CD4-positive, alpha-beta memory T cell (primary cell): ENCODE data around the gene PRKG1. TPM values are rescaled to one million over a fixed set of nuclear protein-coding genes. Genes with fewer than 3 reads are reported as not detected.

Source experiments
- CTCF ChIA-PET: fragments of 350-600 bp; sonication (Branson Sonifier 250); formaldehyde crosslinking; loops from one replicate; lab custom pipeline; 2021; ENCODE audit warnings: inconsistent platforms; ENCODE audit not compliant: partially characterized antibody; lab: Charles Lee
- POLR2A ChIA-PET: fragments of 350-600 bp; sonication (Branson Sonifier 250); formaldehyde crosslinking; loops from one replicate; lab custom pipeline; 2021; ENCODE audit not compliant: partially characterized antibody; lab: Charles Lee
- DNase-seq, 5 donors: peaks; one replicate each; pipeline versions ENCODE4 v3.0.0 to v3.0.0-alpha.2; 2020 to 2022; ENCODE audit warnings: mixed read lengths in 1 of 5
- H3K27ac ChIP-seq: one replicate; pipeline ENCODE4 v1.7.0; 2013; ENCODE audit warnings: low read depth, low read length
- H3K27me3 ChIP-seq: 2 replicates; pipeline ENCODE4 v1.7.0; 2013; ENCODE audit warnings: mild to moderate bottlenecking, low read length, moderate library complexity; ENCODE audit not compliant: insufficient read depth
- H3K36me3 ChIP-seq: 2 replicates; pipeline ENCODE4 v1.7.0; 2013; ENCODE audit warnings: mild to moderate bottlenecking, low read length, moderate library complexity; ENCODE audit not compliant: insufficient read depth
- H3K4me1 ChIP-seq: 2 replicates; pipeline ENCODE4 v1.7.0; 2013; ENCODE audit warnings: mild to moderate bottlenecking, low read length, moderate library complexity; ENCODE audit not compliant: insufficient read depth
- H3K4me3 ChIP-seq, 2 donors: one replicate each; pipeline ENCODE4 v1.7.0; 2013; ENCODE audit warnings: low read length in 2 of 2, mild to moderate bottlenecking in 1 of 2
- H3K9me3 ChIP-seq, 2 donors: one replicate each; pipeline ENCODE4 v1.7.0; 2013; ENCODE audit warnings: low read length in 2 of 2, control low read depth in 1 of 2; ENCODE audit not compliant: control insufficient read depth in 1 of 2
- H3K27ac Mint-ChIP-seq, 7 donors: one replicate each; pipeline ENCODE4 v1.8.0; 2020 to 2021; ENCODE audit warnings: mixed read lengths in 7 of 7, mild to moderate bottlenecking in 6 of 7, inconsistent platforms in 3 of 7, moderate library complexity in 3 of 7
- H3K27me3 Mint-ChIP-seq, 2 donors: one replicate each; pipeline ENCODE4 v1.8.0; 2020 to 2021; ENCODE audit warnings: mixed read lengths in 2 of 2
- H3K36me3 Mint-ChIP-seq, 2 donors: one replicate each; pipeline ENCODE4 v1.8.0; 2020 to 2021; ENCODE audit warnings: mixed read lengths in 2 of 2, inconsistent platforms in 1 of 2, mild to moderate bottlenecking in 1 of 2
- H3K4me1 Mint-ChIP-seq, 4 donors: one replicate each; pipeline ENCODE4 v1.8.0; 2020 to 2021; ENCODE audit warnings: mixed read lengths in 4 of 4, mild to moderate bottlenecking in 1 of 4
- H3K4me3 Mint-ChIP-seq, 8 donors: one replicate each; pipeline ENCODE4 v1.8.0; 2020 to 2021; ENCODE audit warnings: mixed read lengths in 8 of 8, mild to moderate bottlenecking in 7 of 8, moderate library complexity in 6 of 8, inconsistent platforms in 3 of 8
- H3K9me3 Mint-ChIP-seq, 8 donors: one replicate each; pipeline ENCODE4 v1.8.0; 2020 to 2021; ENCODE audit warnings: mixed read lengths in 8 of 8, mild to moderate bottlenecking in 5 of 8, inconsistent platforms in 3 of 8, moderate library complexity in 1 of 8
- intact Hi-C: fragments of 100-400 bp; cut with micrococcal nuclease; formaldehyde crosslinking; loops from one replicate; pipeline ENCODE4 v1.15.1; 2023
- polyA plus RNA-seq, 2 donors: library from polyadenylated mRNA; unstranded; fragments of 300-500 nt; fragmentation: Illumina TruSeq; gene quantifications; one replicate each; pipeline ENCODE4 v1.2.3, GENCODE V29; 2021
- total RNA-seq, 2 experiments: library from RNA; stranded (reverse); gene quantifications; one replicate each; pipeline ENCODE4 v1.2.3, GENCODE V29; 2021

Gene PRKG1
- total and polyA plus RNA-seq, 4 experiments from 2014 or later = 0.06 to 0.20 TPM; not detected in 2

DNA sequence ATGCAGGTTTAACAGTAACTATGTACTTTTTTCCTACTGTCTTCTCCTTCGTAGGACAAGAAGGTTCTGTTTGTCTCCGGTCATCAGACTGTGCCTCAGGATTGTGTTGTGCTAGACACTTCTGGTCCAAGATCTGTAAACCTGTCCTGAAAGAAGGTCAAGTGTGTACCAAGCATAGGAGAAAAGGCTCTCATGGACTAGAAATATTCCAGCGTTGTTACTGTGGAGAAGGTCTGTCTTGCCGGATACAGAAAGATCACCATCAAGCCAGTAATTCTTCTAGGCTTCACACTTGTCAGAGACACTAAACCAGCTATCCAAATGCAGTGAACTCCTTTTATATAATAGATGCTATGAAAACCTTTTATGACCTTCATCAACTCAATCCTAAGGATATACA is 1242.2 kb downstream of the PRKG1 start:
- ChIA-PET POLR2A (no interaction called here), CTCF (no interaction called here)
- H3K4me1 ChIP-seq = no peaks in the 10 kb centered on the region
- Mint-ChIP-seq H3K9me3 (peaks cover 0 to 10% (median 3%) of the 10 kb centered on the region in 8 donors), H3K36me3 (no peaks in the 10 kb centered on the region), H3K27ac (no peak overlapping the region), H3K27me3 (peaks cover 24 to 26% of the 10 kb centered on the region in 2 donors), H3K4me1 (peaks cover 5 to 16% (median 7%) of the 10 kb centered on the region in 4 donors), H3K4me3 (no peak overlapping the region)
- no peak overlapping the region for H3K4me3 ChIP-seq
- intact Hi-C loops = no loop called here
- no peaks in the 10 kb centered on the region for H3K27me3 ChIP-seq
- H3K36me3 ChIP-seq = no peaks in the 10 kb centered on the region
- no peak overlapping the region for H3K27ac ChIP-seq
- DNase-seq = no peak
- H3K9me3 ChIP-seq = no peaks in the 10 kb centered on the region

DNA sequence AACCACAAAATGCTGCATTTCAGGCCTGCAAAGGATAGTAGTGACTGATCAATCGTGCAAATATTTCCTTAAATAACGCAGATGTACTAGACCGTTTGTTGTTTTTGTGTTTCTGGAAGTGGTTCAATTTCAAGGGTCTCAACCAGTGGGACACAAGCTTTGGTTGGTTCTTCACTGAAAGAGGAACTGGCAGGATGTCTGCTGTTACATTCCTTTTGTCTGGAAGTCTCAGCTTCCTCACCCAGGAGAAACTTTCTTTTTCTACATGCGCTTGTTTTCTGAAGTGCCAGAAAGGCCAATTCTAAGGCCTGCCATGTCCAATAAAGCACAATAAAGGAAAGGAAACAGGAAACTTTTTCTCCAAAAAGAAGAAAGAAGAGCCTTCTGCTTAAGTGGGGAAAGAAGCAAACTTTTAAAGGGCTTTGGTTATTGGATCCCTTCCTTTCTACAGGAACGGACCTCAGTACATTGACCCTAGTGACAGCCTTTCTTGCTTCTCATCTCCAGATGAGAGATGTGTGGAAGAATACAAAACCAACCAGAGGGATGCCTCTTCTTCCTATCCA is 1243.9 kb downstream of the PRKG1 start:
- CTCF ChIA-PET = no interaction called here
- intact Hi-C loops = no loop called here
- peaks cover under 1 to 12% (median 5%) of the 10 kb centered on the region in 4 donors for H3K4me1 Mint-ChIP-seq

DNA sequence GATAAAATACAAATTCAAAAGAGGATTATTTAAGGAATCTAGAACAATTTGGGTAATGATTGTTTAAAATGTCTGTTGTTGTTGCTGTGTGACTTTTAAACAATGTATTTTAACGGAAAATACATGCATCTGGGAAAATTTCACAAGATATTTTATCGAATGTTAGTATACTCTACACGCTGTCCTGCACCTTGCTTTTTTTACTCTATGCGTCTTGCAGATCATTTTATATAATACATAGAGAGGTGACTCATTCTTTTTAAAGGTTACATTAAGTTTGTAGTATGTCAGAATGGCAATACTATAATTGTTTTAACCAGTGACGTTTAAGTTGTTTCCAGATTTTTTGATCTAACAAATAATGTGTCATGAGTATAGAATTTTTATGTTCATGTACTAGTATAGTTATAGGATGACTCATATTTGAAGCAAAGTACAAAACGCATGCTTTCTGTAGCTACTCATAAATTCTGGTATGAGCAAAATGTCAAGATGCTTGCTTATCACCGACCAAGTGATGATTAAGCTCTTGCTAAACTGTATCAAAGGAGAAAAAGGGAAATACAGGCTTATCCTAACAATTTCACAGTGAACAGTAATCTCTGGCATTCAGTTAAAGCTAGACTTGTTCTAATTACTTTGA is 1244.7 kb downstream of the PRKG1 start:
- Mint-ChIP-seq H3K27me3 (peaks cover 13 to 15% of the 10 kb centered on the region in 2 donors), H3K4me3 (no peak overlapping the region), H3K4me1 (peaks cover 0 to 6% (median 3%) of the 10 kb centered on the region in 4 donors), H3K27ac (no peak overlapping the region), H3K36me3 (no peaks in the 10 kb centered on the region), H3K9me3 (peaks cover 0 to 6% (median under 1%) of the 10 kb centered on the region in 8 donors)
- ChIA-PET POLR2A (no interaction called here), CTCF (no interaction called here)
- DNase-seq = no peak
- H3K9me3 ChIP-seq = no peaks in the 10 kb centered on the region
- no peaks in the 10 kb centered on the region for H3K27me3 ChIP-seq
- H3K36me3 ChIP-seq = no peaks in the 10 kb centered on the region
- intact Hi-C loops = no loop called here
- no peak overlapping the region for H3K4me3 ChIP-seq
- H3K27ac ChIP-seq = no peak overlapping the region
- no peaks in the 10 kb centered on the region for H3K4me1 ChIP-seq

More for the DNA sequence above, 1243.9 kb downstream of the PRKG1 start:
- H3K4me3 Mint-ChIP-seq = no peak overlapping the region
- no peak for DNase-seq
- Histone ChIP-seq H3K4me3 (no peak overlapping the region), H3K9me3 (no peaks in the 10 kb centered on the region), H3K27me3 (no peaks in the 10 kb centered on the region), H3K27ac (no peak overlapping the region), H3K4me1 (no peaks in the 10 kb centered on the region), H3K36me3 (no peaks in the 10 kb centered on the region)
- peaks cover 0 to 5% (median 3%) of the 10 kb centered on the region in 8 donors for H3K9me3 Mint-ChIP-seq
- peaks cover 19 to 21% of the 10 kb centered on the region in 2 donors for H3K27me3 Mint-ChIP-seq
- no peaks in the 10 kb centered on the region for H3K36me3 Mint-ChIP-seq
- POLR2A ChIA-PET = no interaction called here
- H3K27ac Mint-ChIP-seq = no peak overlapping the region

DNA sequence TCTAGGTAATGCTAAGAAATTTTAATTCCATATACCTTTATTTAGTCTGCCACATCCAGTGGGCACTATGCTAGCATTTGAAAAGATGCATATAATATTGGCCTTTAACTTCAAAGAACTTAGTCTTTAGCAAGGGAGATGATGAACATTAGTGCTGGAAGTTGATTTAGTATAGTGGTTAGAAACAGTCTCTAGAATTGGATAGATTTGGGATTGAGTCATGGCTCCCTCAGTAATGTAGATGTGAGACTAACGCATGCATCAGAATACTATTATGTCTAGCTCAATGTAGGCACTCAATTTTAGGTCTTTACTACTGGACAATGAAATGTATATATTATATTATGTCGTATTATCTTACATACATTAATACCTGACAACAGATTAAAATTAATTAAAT is 1245.6 kb downstream of the PRKG1 start:
- Histone ChIP-seq H3K27me3 (no peaks in the 10 kb centered on the region), H3K4me3 (no peak overlapping the region), H3K36me3 (no peaks in the 10 kb centered on the region), H3K27ac (no peak overlapping the region), H3K9me3 (no peaks in the 10 kb centered on the region), H3K4me1 (no peaks in the 10 kb centered on the region)
- Mint-ChIP-seq H3K9me3 (peaks cover 0 to 4% (median 0%) of the 10 kb centered on the region in 8 donors), H3K27ac (no peak overlapping the region), H3K4me1 (no peaks in the 10 kb centered on the region), H3K27me3 (peaks cover 6 to 10% of the 10 kb centered on the region in 2 donors), H3K36me3 (no peaks in the 10 kb centered on the region), H3K4me3 (no peak overlapping the region)
- intact Hi-C loops = no loop called here
- no peak for DNase-seq
- ChIA-PET CTCF (no interaction called here), POLR2A (no interaction called here)

DNA sequence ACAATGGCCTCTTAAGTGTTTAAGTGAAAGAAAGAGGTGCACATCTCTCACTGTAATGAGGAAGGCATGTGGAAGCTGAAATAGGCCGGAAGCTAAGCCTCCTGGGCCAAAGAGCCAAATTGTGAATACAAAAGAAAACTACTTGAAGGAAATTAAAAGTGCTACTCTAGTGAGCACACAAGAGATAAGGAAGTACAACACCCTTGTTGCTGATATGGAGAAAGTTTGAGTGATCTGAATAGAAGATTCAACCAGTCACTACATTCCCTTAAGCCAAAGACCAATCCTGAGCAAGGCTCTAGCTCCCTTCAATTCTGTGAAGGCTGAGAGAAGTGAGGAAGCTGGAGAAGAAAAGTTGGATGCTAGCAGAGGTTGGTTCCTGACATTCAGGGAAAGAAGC is 1248.0 kb downstream of the PRKG1 start:
- Mint-ChIP-seq H3K27me3 (no peaks in the 10 kb centered on the region), H3K4me3 (no peak overlapping the region), H3K36me3 (no peaks in the 10 kb centered on the region), H3K4me1 (no peaks in the 10 kb centered on the region), H3K9me3 (peaks cover 0 to 8% (median 0%) of the 10 kb centered on the region in 8 donors), H3K27ac (no peak overlapping the region)
- H3K36me3 ChIP-seq = no peaks in the 10 kb centered on the region
- H3K9me3 ChIP-seq = no peaks in the 10 kb centered on the region
- POLR2A ChIA-PET = no interaction called here
- intact Hi-C loops = no loop called here
- no peak overlapping the region for H3K27ac ChIP-seq
- CTCF ChIA-PET = no interaction called here
- DNase-seq = no peak
- H3K4me3 ChIP-seq = no peak overlapping the region
- H3K27me3 ChIP-seq = no peaks in the 10 kb centered on the region
- no peaks in the 10 kb centered on the region for H3K4me1 ChIP-seq

DNA sequence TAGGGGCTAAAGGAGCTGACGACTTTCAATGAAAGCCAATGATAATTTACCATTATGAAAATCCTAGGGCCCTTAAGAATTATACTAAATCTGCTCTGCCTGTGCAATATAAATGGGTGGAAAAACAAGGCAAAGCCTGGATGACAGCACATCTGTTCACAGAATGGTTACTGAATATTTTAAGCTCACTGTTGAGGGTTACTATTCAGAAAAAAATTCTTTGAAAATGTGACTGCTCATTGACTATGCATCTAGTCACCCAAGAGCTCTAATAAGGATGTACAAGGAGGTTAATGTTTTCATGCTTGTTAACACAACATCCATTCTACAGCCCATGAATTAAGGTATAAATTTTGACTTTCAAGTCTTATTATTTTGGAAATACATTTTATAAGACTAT is 1248.6 kb downstream of the PRKG1 start:
- intact Hi-C loops = no loop called here
- Mint-ChIP-seq H3K27ac (no peak overlapping the region), H3K27me3 (no peaks in the 10 kb centered on the region), H3K4me3 (no peak overlapping the region), H3K36me3 (no peaks in the 10 kb centered on the region), H3K9me3 (peaks cover 0 to 8% (median 0%) of the 10 kb centered on the region in 8 donors), H3K4me1 (no peaks in the 10 kb centered on the region)
- no peaks in the 10 kb centered on the region for H3K36me3 ChIP-seq
- no peak for DNase-seq
- H3K27me3 ChIP-seq = no peaks in the 10 kb centered on the region
- no peaks in the 10 kb centered on the region for H3K4me1 ChIP-seq
- H3K27ac ChIP-seq = no peak overlapping the region
- CTCF ChIA-PET = no interaction called here
- POLR2A ChIA-PET = no interaction called here
- no peak overlapping the region for H3K4me3 ChIP-seq
- no peaks in the 10 kb centered on the region for H3K9me3 ChIP-seq

DNA sequence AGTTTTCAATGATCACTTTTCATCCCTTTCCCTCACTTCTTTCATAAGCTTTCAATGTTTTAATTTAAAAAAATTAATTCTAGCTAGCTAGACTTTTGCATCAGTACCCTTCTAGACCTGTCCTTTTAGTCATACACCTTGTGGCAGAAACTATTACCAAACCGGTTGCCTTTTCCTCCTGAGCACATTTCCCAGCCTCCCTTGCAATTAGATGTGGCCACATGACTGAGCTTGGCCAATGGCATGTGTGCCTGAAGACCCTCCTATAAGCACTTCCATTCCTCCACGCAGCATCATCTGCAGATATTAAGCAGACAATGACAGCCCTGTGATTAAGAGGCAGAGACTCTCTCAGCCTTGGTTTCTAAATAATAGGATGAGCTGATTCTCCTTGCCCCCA is 1252.1 kb downstream of the PRKG1 start:
- ChIA-PET CTCF (no interaction called here), POLR2A (no interaction called here)
- Mint-ChIP-seq H3K4me1 (no peaks in the 10 kb centered on the region), H3K27ac (no peak overlapping the region), H3K27me3 (no peaks in the 10 kb centered on the region), H3K4me3 (no peak overlapping the region), H3K36me3 (no peaks in the 10 kb centered on the region), H3K9me3 (peaks cover 0 to 10% (median 0%) of the 10 kb centered on the region in 8 donors)
- intact Hi-C loops = no loop called here
- Histone ChIP-seq H3K4me3 (no peak overlapping the region), H3K27me3 (no peaks in the 10 kb centered on the region), H3K36me3 (no peaks in the 10 kb centered on the region), H3K9me3 (no peaks in the 10 kb centered on the region), H3K27ac (no peak overlapping the region), H3K4me1 (no peaks in the 10 kb centered on the region)
- DNase-seq = no peak
